Femur (tissue), 1 donor: ENCODE measurements around the gene NR1H4.
"Not testable (repeated sequence)": the region's sequence is repeated elsewhere in the genome, so short reads cannot be mapped to it uniquely, and the experiment has no call there.

Experiments
- DNase-seq: peaks from one replicate; pipeline ENCODE4 v3.0.0-alpha.2; 2017

The NR1H4 gene

GRCh38 chr12:100473716-100474150 lies at the start of gene NR1H4:
Gene NR1H4 (plus strand): TSS chr12:100473866. CDS start chr12:100493324, 19,458 bp downstream.
- no peak for DNase-seq

- DNase-seq: no peak
Measured at GRCh38 chr12:100426145-100426544, 47.5 kb upstream of the NR1H4 start.

GRCh38 chr12:100427078-100427477 lies 46.6 kb upstream of the NR1H4 start:
- DNase-seq: no peak

- DNase-seq: not testable (repeated sequence)
Measured at GRCh38 chr12:100430251-100430650, 43.4 kb upstream of the NR1H4 start.

GRCh38 chr12:100433701-100434100 lies 40.0 kb upstream of the NR1H4 start:
- no peak for DNase-seq

GRCh38 chr12:100434177-100434576 lies 39.5 kb upstream of the NR1H4 start:
- DNase-seq: no peak

GRCh38 chr12:100435957-100436356 lies 37.7 kb upstream of the NR1H4 start:
- no peak for DNase-seq

GRCh38 chr12:100437038-100437841 lies 36.4 kb upstream of the NR1H4 start:
- no peak for DNase-seq

GRCh38 chr12:100439797-100440196 lies 33.9 kb upstream of the NR1H4 start:
- DNase-seq: no peak

GRCh38 chr12:100442403-100442802 lies 31.3 kb upstream of the NR1H4 start:
- DNase-seq: no peak

- no peak for DNase-seq
Measured at GRCh38 chr12:100443434-100443833, 30.2 kb upstream of the NR1H4 start.

- DNase-seq: no peak
Measured at GRCh38 chr12:100445081-100445481, 28.6 kb upstream of the NR1H4 start.

- DNase-seq: no peak
Measured at GRCh38 chr12:100447381-100447780, 26.3 kb upstream of the NR1H4 start.

GRCh38 chr12:100448656-100449055 lies 25.0 kb upstream of the NR1H4 start:
- no peak for DNase-seq

- DNase-seq: no peak
Measured at GRCh38 chr12:100450735-100451134, 22.9 kb upstream of the NR1H4 start.

- DNase-seq: no peak
Measured at GRCh38 chr12:100453951-100454350, 19.7 kb upstream of the NR1H4 start.

GRCh38 chr12:100455896-100456295 lies 17.8 kb upstream of the NR1H4 start:
- no peak for DNase-seq

- no peak for DNase-seq
Measured at GRCh38 chr12:100458191-100458590, 15.5 kb upstream of the NR1H4 start.

GRCh38 chr12:100460702-100461101 lies 13.0 kb upstream of the NR1H4 start:
- no peak for DNase-seq

- DNase-seq: no peak
Measured at GRCh38 chr12:100461330-100461973, 12.2 kb upstream of the NR1H4 start.

GRCh38 chr12:100463661-100464060 lies 10.0 kb upstream of the NR1H4 start:
- DNase-seq: no peak

GRCh38 chr12:100464529-100464928 lies 9.1 kb upstream of the NR1H4 start:
- no peak for DNase-seq

- no peak for DNase-seq
Measured at GRCh38 chr12:100468126-100468525, 5.5 kb upstream of the NR1H4 start.

- DNase-seq: no peak
Measured at GRCh38 chr12:100472325-100472724, 1.3 kb upstream of the NR1H4 start.
